ENCODE data around the gene SRD5A2. TPM values are rescaled to one million over a fixed set of nuclear protein-coding genes. Genes with fewer than 3 reads are reported as not detected.

SRD5A2 gene
- total and polyA plus RNA-seq, 8 donors: 0.05 TPM; not detected in 7

- 92% methylated on average over 6 of the region's 6 CpGs for WGBS, 2 donors
- H3K4me3 ChIP-seq: no peak overlapping the region
- no peaks in the 10 kb centered on the region for H3K36me3 ChIP-seq
- TF ChIP-seq CTCF (IDR thresholded peaks at IDR 0.05): no peak
- no peak for DNase-seq
- H3K9me3 ChIP-seq: no peaks in the 10 kb centered on the region
- no peaks in the 10 kb centered on the region for H3K4me1 ChIP-seq
- peaks cover 0 to 5% (median 0%) of the 10 kb centered on the region in 4 donors for H3K27me3 ChIP-seq
- no peak for FAIRE-seq
- intact Hi-C loops (cut with DNase I): no loop called here
- no peak overlapping the region for H3K27ac ChIP-seq
- no peak for ATAC-seq
Observed at GRCh38 chr2:31528823-31529222, 51.9 kb downstream of the SRD5A2 start.

- H3K4me3 ChIP-seq: no peak overlapping the region
- ATAC-seq: no peak
- peaks cover 0 to 5% (median 0%) of the 10 kb centered on the region in 4 donors for H3K27me3 ChIP-seq
- 78 to 80% methylated on average over 15 of the region's 15 CpGs for WGBS, 2 donors
- no peaks in the 10 kb centered on the region for H3K36me3 ChIP-seq
- no peak for TF ChIP-seq CTCF (IDR thresholded peaks at IDR 0.05)
- intact Hi-C loops (cut with DNase I): no loop called here
- no peak for FAIRE-seq
- H3K4me1 ChIP-seq: no peaks in the 10 kb centered on the region
- no peaks in the 10 kb centered on the region for H3K9me3 ChIP-seq
- DNase-seq: no peak
- H3K27ac ChIP-seq: no peak overlapping the region
Observed at GRCh38 chr2:31526946-31527732, 53.6 kb downstream of the SRD5A2 start.

- DNase-seq (peak in 1 of 6 donors; percentile 60), FAIRE-seq (no peak), ATAC-seq (no peak)
- no peak overlapping the region for H3K27ac ChIP-seq
- no peaks in the 10 kb centered on the region for H3K36me3 ChIP-seq
- H3K4me1 ChIP-seq: no peaks in the 10 kb centered on the region
- intact Hi-C loops (cut with DNase I): no loop called here
- no peak overlapping the region for H3K4me3 ChIP-seq
- 64 to 66% methylated on average over 5 of the region's 5 CpGs for WGBS, 2 donors
- no peaks in the 10 kb centered on the region for H3K9me3 ChIP-seq
- peaks cover 0 to 5% (median 0%) of the 10 kb centered on the region in 4 donors for H3K27me3 ChIP-seq
- no peak for TF ChIP-seq CTCF (IDR thresholded peaks at IDR 0.05)
Observed at GRCh38 chr2:31525876-31526275, 54.9 kb downstream of the SRD5A2 start.

GRCh38 chr2:31524592-31524991 lies 56.1 kb downstream of the SRD5A2 start:
- intact Hi-C loops (cut with DNase I): no loop called here
- H3K4me1 ChIP-seq: no peaks in the 10 kb centered on the region
- H3K36me3 ChIP-seq: no peaks in the 10 kb centered on the region
- H3K27ac ChIP-seq: no peak overlapping the region
- ATAC-seq (no peak), DNase-seq (no peak), FAIRE-seq (no peak)
- H3K9me3 ChIP-seq: no peaks in the 10 kb centered on the region
- H3K4me3 ChIP-seq: no peak overlapping the region
- WGBS, 2 donors: 77 to 85% methylated on average over 4 of the region's 4 CpGs
- peaks cover 0 to 5% (median 0%) of the 10 kb centered on the region in 4 donors for H3K27me3 ChIP-seq
- no peak for TF ChIP-seq CTCF (IDR thresholded peaks at IDR 0.05)

GRCh38 chr2:31523871-31524492 lies 56.8 kb downstream of the SRD5A2 start:
- Histone ChIP-seq H3K27me3 (peaks cover 0 to 5% (median 0%) of the 10 kb centered on the region in 4 donors), H3K27ac (no peak overlapping the region), H3K9me3 (no peaks in the 10 kb centered on the region), H3K36me3 (no peaks in the 10 kb centered on the region), H3K4me1 (no peaks in the 10 kb centered on the region), H3K4me3 (no peak overlapping the region)
- FAIRE-seq (no peak), ATAC-seq (peak in 3 of 4 donors; percentile 50 to 69 (median 62)), DNase-seq (peak in 5 of 6 donors; percentile 11 to 58 (median 25))
- intact Hi-C loops (cut with DNase I): no loop called here
- TF ChIP-seq CTCF (IDR thresholded peaks at IDR 0.05): peak; percentile 60 to 73 (median 66)
- WGBS, 2 donors: 19 to 21% methylated on average over 8 of the region's 8 CpGs

Data from pancreas (tissue), 10 donors.